ENCODE results near the gene SNN. TPM values are rescaled to one million over a fixed set of nuclear protein-coding genes. Genes with fewer than 3 reads are reported as not detected.
A peak's percentile ranks its signal among the peaks of the same experiment; 100 is the strongest.

Gene SNN
- polyA plus RNA-seq, result 10 to 100 TPM in 1 of 3 donors, 1 to 10 TPM in 2; 2.4 to 11.1 (median 4.9) TPM

DNA sequence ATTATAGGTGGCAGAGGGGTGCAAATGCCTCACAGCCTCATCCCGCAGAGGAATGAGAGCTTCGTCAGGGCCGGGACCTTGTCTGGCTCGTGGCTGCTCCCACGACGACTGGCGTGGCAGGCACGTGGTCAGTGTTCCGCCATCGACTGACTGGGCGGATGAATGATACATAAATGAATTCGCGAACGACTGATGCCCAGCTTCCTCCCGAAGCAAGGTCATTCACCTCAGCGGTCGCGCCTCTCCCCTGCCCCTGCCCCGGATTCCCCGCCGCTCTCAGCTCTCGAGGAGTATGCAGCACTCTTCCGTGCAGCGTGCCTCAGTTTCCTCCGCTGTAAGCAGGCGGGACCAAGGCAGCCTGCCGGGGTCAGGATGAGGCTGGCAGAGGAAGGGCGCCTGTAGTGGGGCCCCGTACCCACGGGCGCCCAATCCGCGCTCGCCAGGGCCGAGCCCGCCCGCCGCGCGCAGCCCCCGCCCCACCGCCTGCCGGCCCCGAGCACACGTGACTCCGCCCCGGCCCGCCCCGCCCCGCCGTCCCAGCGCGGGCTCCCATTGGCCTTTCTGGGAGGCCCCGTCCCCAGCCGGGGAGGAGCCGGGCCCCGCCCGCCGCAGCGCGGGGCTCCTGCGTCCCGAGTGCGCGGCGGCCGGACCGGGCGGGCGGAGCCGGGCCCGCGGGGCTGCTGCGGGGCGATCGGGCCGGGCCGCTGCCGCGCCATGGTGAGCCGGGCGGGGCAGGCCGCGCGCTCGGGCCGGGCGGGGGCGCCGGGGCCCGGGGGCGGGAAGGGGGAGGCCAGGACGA is at the start of gene SNN:
TSS of gene SNN (plus strand) at position 632 of the 799 bp plus-strand sequence. CDS start 7,605 bp downstream, outside the sequence.
- Mint-ChIP-seq H3K27me3 (ENCODE audit: low read depth in 3 of 3) (peaks cover 4 to 8% (median 6%) of the 10 kb centered on the region in 3 donors), H3K9me3 (no peaks in the 10 kb centered on the region), H3K27ac (no peak within 1 kb of the TSS), H3K36me3 (no peaks in the 10 kb centered on the region), H3K4me3 (peak within 1 kb of the TSS; percentile 56 to 88 (median 79)), H3K4me1 (peaks cover 5 to 37% of the 10 kb centered on the region in 2 donors)
- DNase-seq, result peak; percentile 81 to 83 (median 83)

DNA sequence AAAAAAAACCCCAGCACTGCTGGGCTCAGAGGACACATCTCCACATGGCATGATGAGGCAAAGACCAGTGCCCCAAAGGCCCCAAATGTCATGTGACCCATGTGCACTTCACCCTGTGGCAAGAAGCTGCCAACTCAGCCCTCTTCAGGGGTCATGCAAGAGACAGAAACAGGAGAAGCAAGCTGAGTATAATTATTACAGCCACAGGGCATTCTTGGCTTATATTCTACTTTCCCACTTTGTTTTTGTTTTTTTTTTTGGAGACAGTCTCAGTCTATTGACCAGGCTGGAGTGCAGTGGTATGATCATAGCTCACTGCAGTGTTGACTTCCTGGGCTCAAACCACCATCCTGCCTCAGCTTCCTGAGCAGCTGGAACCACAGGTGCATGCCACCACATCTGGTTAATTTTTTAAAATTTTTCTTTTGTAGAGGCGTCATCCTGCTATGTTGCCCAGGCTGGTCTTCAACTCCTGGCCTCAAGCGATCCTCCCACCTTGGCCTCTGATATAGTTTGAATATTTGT is 48.9 kb upstream of the SNN start:
- peak overlapping the region; percentile 30 to 86 (median 83) for H3K4me3 Mint-ChIP-seq
- peaks cover 67 to 69% of the 10 kb centered on the region in 2 donors for H3K4me1 Mint-ChIP-seq
- H3K36me3 Mint-ChIP-seq, result no peaks in the 10 kb centered on the region
- H3K27me3 Mint-ChIP-seq (ENCODE audit: low read depth in 3 of 3), result peaks cover 9 to 11% (median 10%) of the 10 kb centered on the region in 3 donors
- H3K27ac Mint-ChIP-seq, result peak overlapping the region; percentile 92 to 100 (median 96)
- peak; percentile 58 to 71 (median 69) for DNase-seq
- no peaks in the 10 kb centered on the region for H3K9me3 Mint-ChIP-seq

DNA sequence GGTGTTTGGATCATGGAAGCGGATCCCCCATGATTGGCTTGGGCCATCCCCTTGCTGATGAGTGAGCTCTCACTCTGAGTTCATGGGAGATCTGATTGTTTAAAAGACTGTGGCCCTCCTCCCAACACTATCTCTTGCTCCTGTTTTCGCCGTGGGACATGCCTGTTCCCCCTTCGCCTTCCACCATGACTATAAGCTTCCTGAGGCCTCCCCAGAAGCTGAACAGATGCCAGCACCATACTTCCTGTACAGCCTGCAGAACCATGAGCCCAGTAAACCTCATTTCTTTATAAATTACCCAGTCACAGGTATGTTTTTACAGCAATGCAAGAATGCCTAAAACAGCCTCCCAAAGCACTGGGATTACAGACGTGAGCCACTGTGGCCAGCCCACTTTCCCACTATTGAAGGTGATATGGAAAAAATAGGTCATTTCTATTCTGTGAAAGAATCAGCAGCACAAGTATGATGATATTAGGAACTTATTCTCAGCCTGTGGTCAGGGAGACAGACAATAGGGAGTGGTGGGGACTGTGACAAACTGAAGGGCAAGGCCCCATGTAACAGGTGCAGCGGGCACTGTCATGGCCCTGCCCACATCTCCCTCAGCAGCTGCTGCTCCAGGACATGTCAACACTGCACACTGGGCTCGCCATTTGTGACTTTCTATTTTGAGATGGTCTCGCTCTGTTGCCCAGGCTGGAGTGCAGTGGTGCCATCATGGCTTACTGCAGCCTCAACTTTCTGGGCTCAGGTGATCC is 47.8 kb upstream of the SNN start:
- Mint-ChIP-seq H3K36me3 (no peaks in the 10 kb centered on the region), H3K9me3 (no peaks in the 10 kb centered on the region), H3K27me3 (ENCODE audit: low read depth in 3 of 3) (peaks cover 5 to 12% (median 11%) of the 10 kb centered on the region in 3 donors), H3K4me1 (peaks cover 71 to 74% of the 10 kb centered on the region in 2 donors), H3K4me3 (peak overlapping the region; percentile 30 to 86 (median 83)), H3K27ac (peak overlapping the region; percentile 92 to 100 (median 96))
- DNase-seq, result no peak

DNA sequence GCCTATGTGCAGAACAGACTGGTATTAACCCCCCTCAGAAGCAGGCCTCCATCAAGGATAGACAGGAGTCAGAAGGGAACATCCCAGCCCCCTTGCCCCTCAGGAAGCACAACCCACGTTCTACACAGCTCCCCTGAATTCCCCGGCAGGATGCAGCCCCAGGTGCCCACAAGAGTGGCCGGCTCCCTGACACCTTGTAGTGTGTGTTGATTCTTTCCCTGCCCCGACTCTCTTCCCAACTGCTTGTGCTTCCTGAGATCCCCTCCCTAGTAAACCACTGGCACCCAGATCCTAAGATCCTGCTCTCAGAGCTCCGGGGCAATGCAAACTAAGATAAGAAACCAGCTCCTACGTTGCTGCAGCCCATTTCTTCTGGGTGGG is 46.7 kb upstream of the SNN start:
- Mint-ChIP-seq H3K4me1 (peaks cover 79% of the 10 kb centered on the region in 2 donors), H3K27me3 (ENCODE audit: low read depth in 3 of 3) (peaks cover 5 to 13% (median 12%) of the 10 kb centered on the region in 3 donors), H3K9me3 (no peaks in the 10 kb centered on the region), H3K27ac (peak overlapping the region; percentile 94 to 100 (median 98)), H3K4me3 (peak overlapping the region; percentile 80 to 97 (median 87)), H3K36me3 (no peaks in the 10 kb centered on the region)
- DNase-seq, result no peak

DNA sequence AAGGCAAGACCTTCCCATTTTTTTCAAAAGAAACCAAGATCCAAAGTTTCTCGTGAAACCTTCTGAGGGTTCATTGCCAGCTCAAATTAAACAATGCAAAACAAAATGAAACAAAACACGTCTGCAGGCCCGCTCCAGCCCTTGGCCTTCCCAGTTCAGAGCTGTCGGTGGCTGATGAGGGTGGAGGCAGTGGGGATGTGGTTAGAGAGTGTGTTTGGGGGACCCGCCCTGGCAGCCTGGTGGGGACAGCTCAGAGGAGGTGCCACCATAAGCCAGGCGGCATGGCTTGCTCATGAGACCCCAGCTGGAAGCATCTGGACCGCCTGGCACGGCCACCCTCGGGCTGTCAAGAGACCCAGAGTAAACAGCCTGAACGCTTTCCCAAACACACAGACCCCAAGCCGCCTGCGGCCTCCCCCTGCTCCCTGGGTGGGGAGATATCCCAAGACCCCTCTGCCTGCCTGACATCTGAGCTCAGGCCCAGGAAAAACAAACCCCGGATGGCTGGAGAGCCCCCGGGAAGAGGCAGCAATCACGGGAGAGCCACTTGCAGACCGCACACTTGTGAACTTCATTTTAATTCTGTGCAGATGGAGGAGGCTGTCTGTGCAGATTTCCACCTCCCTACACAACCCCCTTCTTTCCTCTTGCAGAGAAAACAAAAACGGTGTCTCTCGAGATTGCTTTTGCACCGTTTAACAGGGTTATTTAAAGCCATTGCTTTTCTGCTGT is 46.2 kb upstream of the SNN start:
- H3K4me1 Mint-ChIP-seq, result peaks cover 79% of the 10 kb centered on the region in 2 donors
- H3K4me3 Mint-ChIP-seq, result peak overlapping the region; percentile 80 to 97 (median 87)
- peaks cover 5 to 14% (median 13%) of the 10 kb centered on the region in 3 donors for H3K27me3 Mint-ChIP-seq (ENCODE audit: low read depth in 3 of 3)
- peak; percentile 81 to 86 (median 83) for DNase-seq
- H3K27ac Mint-ChIP-seq, result peak overlapping the region; percentile 94 to 100 (median 98)
- no peaks in the 10 kb centered on the region for H3K36me3 Mint-ChIP-seq
- no peaks in the 10 kb centered on the region for H3K9me3 Mint-ChIP-seq

DNA sequence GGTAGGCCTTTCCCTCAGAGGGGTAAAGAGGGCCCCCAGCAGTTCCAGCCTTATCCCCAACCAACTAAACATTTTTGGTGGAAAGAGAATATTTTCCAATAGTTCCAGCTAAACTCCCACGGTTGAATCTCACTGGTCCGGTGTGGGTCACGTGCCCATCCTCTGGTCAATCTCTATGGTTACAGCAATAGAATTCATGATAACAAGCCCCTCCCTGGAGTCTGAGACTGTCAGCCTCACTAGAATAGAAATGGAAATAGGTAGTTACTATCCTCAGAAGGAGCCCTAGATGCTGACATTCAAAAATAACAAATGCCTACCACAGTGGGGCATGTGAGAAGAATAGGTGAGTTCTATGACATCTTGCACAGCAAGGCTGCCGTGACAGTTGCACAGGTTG is 44.0 kb upstream of the SNN start:
- H3K27ac Mint-ChIP-seq, result peak overlapping the region; percentile 60 to 82 (median 77)
- no peaks in the 10 kb centered on the region for H3K9me3 Mint-ChIP-seq

DNA sequence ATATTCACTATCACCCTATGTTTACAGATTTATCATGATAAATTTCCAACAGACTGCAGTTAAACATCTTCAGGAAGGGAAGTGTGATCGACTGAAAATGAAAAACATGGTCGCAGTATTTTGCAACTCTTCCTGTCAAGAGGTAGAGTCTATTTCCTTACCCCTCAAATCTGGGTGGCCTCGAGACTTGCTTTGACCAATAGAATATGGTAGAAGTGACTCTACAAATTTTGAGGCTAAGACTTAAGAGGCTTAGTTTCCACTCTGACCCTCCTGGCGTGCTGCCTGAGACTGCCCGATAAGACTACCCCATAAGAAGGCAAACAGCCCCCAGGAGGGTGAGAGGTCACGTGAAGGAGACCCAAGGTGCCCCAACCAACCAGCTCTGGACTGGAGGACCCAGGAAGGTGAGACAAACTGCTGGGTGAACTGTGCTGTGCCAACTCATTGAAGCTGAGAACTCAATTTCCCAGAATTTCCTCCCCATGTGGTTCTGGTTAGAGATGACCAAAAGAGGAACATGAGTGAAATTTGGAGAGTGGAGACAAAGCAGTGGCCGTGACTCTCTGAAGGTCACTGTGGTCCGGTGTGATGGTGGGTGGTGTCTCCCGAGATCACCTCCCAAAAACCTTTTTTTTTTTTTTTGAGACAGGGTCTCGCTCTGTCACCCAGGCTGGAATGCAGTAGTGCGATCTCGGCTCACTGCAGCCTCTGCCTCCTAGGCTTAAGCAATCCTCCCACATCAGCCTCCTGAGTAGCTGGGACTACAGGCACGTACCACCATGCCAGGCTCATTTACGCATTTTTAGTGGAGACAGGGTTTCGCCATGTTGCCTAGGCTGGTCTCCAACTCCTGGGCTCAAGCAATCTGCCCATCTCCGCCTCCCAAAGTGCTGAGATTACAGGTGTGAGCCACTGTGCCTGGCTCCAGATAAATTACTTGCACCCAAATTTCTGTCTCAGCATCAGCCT is 43.3 kb upstream of the SNN start:
- peak overlapping the region; percentile 50 to 70 (median 63) for H3K4me3 Mint-ChIP-seq
- no peak for DNase-seq
- peak overlapping the region; percentile 60 to 82 (median 77) for H3K27ac Mint-ChIP-seq
- peaks cover 2 to 14% (median 13%) of the 10 kb centered on the region in 3 donors for H3K27me3 Mint-ChIP-seq (ENCODE audit: low read depth in 3 of 3)
- H3K36me3 Mint-ChIP-seq, result no peaks in the 10 kb centered on the region
- H3K4me1 Mint-ChIP-seq, result peaks cover 59 to 66% of the 10 kb centered on the region in 2 donors
- no peaks in the 10 kb centered on the region for H3K9me3 Mint-ChIP-seq

More for the DNA sequence above, 44.0 kb upstream of the SNN start:
- peaks cover 66 to 70% of the 10 kb centered on the region in 2 donors for H3K4me1 Mint-ChIP-seq
- H3K36me3 Mint-ChIP-seq, result no peaks in the 10 kb centered on the region
- DNase-seq, result no peak
- peak overlapping the region; percentile 50 to 70 (median 63) for H3K4me3 Mint-ChIP-seq
- H3K27me3 Mint-ChIP-seq (ENCODE audit: low read depth in 3 of 3), result peaks cover 5 to 14% (median 13%) of the 10 kb centered on the region in 3 donors

DNA sequence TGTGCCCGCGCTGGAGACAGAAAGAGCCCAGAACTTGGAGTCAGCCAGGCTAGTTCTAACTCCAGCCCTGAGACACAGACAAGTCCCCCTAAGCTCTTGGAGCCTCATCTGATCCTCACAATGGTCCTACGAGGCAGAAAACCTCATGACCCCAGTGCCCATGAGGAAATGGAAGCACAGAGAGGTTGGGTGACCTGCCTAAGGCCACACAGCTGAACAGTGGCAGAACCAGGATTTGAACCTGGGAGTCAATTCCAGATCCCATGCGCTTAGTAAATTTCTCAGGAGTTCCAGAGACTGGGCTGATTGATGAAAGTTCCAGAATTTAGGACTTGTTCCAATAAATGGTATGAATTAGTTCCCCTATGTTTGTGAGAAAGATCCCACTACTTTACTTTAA is 42.5 kb upstream of the SNN start:
- H3K4me3 Mint-ChIP-seq, result no peak overlapping the region

DNA sequence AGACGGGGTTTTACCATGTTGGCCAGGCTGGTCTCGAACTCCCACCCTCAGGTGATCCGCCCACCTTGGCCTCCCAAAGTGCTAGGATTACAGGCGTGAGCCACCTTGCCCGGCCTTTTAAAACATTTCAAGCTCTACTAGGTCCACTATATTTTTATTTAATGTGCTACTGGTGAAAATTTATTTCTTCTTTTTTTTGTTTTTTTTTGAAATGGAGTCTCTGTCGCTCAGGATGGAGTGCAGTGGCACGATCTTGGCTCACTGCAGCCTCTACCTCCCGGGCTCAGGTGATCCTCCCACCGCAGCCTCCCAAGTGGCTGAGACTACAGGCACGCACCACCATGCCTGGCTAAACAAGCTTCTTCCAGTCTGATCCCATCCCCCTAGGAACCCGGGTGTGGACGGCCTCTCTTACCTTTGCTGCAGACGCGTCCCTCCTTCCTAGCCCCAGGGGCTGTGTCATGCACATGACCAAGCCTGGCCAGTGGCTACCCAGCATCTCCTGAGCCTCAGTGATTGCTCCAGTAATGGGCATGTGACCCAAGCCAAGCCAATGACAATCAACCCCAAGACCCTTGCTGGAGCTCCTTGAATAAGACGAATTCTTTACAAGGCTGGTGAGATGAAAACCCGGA is 41.5 kb upstream of the SNN start:
- Mint-ChIP-seq H3K4me3 (peak overlapping the region in 1 of 5 donors; percentile 12), H3K4me1 (peaks cover 40 to 47% of the 10 kb centered on the region in 2 donors), H3K36me3 (no peaks in the 10 kb centered on the region), H3K27ac (no peak overlapping the region), H3K9me3 (no peaks in the 10 kb centered on the region), H3K27me3 (ENCODE audit: low read depth in 3 of 3) (peaks cover 2 to 9% (median 9%) of the 10 kb centered on the region in 3 donors)
- no peak for DNase-seq

More for the DNA sequence above, 42.5 kb upstream of the SNN start:
- no peaks in the 10 kb centered on the region for H3K9me3 Mint-ChIP-seq
- H3K4me1 Mint-ChIP-seq, result peaks cover 50 to 57% of the 10 kb centered on the region in 2 donors
- H3K36me3 Mint-ChIP-seq, result no peaks in the 10 kb centered on the region
- peak overlapping the region in 4 of 6 donors; percentile 35 to 69 (median 60) for H3K27ac Mint-ChIP-seq
- DNase-seq, result no peak
- H3K27me3 Mint-ChIP-seq (ENCODE audit: low read depth in 3 of 3), result peaks cover 2 to 13% (median 12%) of the 10 kb centered on the region in 3 donors

DNA sequence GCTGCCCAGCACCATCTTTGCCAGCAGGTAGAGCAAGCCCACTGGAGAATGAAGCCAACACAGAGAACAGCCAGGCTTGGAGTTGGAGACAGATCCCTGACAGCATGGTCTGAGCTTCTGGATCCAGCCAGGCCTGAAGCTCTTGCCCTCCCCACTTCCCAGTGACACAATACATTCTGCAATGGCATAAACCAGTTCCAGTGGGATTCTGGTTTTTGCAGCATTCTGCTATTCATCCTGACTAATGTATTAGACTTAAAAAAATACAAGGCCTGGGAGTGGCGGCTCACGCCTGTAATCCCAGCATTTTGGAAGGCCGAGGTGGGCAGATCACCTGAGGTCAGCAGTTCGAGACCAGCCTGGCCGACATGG is 41.0 kb upstream of the SNN start:
- no peak for DNase-seq
- Mint-ChIP-seq H3K9me3 (no peaks in the 10 kb centered on the region), H3K36me3 (no peaks in the 10 kb centered on the region), H3K27ac (no peak overlapping the region), H3K4me3 (no peak overlapping the region), H3K4me1 (peaks cover 35 to 42% of the 10 kb centered on the region in 2 donors), H3K27me3 (ENCODE audit: low read depth in 3 of 3) (peaks cover 2 to 7% (median 4%) of the 10 kb centered on the region in 3 donors)

DNA sequence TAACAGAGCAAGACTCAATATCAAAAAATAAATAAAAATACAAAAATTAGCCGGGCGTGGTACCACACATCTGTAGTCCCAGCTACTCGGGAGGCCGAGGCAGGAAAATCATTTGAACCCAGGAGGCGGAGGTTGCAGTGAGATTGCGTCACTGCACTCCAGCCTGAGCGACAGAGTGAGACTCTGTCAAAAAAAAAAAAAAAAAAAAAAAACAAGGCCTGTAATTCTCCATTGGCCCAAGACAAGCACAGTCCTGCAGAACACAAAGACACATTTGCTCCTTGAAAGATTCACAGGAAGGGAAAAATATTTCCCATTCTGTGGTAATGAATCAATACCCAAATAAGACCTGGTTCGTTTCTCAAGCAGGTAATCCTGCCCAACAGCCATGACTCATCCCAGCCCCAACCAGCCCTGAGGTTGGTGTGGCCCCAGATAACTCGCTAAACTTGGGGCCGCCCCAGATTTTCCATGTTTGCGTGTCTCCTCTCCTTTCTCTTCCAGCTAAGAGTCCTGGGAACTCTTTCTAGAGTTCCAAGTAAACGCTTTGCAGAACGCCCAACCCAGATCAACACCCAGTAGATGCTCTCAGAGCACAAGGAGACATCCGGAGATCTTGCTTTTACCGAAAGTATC is 40.3 kb upstream of the SNN start:
- Mint-ChIP-seq H3K27ac (peak overlapping the region in 1 of 6 donors; percentile 30), H3K4me3 (no peak overlapping the region), H3K4me1 (peaks cover 29 to 36% of the 10 kb centered on the region in 2 donors), H3K36me3 (no peaks in the 10 kb centered on the region), H3K27me3 (ENCODE audit: low read depth in 3 of 3) (peaks cover 2 to 7% (median 2%) of the 10 kb centered on the region in 3 donors), H3K9me3 (no peaks in the 10 kb centered on the region)
- no peak for DNase-seq

Measured in immature natural killer cell (primary cell).